ENCODE data around the gene TMEM33.

Gene TMEM33, protein sequence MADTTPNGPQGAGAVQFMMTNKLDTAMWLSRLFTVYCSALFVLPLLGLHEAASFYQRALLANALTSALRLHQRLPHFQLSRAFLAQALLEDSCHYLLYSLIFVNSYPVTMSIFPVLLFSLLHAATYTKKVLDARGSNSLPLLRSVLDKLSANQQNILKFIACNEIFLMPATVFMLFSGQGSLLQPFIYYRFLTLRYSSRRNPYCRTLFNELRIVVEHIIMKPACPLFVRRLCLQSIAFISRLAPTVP

DNA sequence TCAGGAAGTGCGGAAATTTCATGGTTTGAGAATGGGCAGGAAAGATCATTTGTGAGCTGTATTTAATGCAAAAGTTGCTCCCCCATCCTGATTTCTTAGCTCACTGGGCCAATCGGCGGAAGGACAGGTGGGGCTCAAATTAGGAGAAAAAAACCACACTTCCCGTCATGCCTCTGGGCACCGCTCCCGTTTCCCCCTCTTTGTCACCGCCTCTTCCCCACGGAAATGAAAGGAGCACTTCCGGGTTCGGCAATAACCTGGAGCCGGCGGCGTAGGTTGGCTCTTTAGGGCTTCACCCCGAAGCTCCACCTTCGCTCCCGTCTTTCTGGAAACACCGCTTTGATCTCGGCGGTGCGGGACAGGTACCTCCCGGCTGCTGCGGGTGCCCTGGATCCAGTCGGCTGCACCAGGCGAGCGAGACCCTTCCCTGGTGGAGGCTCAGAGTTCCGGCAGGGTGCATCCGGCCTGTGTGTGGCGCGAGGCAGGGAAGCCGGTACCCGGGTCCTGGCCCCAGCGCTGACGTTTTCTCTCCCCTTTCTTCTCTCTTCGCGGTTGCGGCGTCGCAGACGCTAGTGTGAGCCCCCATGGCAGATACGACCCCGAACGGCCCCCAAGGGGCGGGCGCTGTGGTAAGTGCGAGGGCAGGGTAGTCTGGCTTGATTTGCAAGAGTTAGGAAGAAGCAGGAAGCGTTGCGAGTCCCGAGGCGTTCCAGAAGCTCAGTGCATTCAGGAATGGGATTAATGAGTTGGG, at the start of gene TMEM33:
Gene TMEM33, plus strand, starts transcription at position 529 of the 751 bp plus-strand sequence. Its CDS starts 56 bp downstream, at position 585.
- H3K4me3 ChIP-seq (ENCODE audit: low read depth, low read length): peak within 1 kb of the TSS; percentile 93
- TF ChIP-seq CTCF (IDR thresholded peaks at IDR 0.05; ENCODE audit: insufficient read depth, low read length, missing control alignments): peak; percentile 28
- DNase-seq (ENCODE audit: low read depth, low spot score): peak; percentile 9
- POLR2A ChIA-PET: interaction anchor here (0.6 to 1.6 kb wide), 2 partner anchors 55 to 679 kb away, joined by 3 to 6 read pairs; partner anchors contain the start of genes SLC30A9 and UCHL1
- CTCF ChIA-PET: interaction anchor here (0.9 to 1.6 kb wide), 4 partner anchors 12 to 55 kb away, joined by 3 to 4 read pairs (median 4); partner anchors contain the start of gene SLC30A9

GRCh38 chr4:41885456-41885855, 49.8 kb upstream of the TMEM33 start:
- POLR2A ChIA-PET: no interaction called here
- no peak for TF ChIP-seq CTCF (IDR thresholded peaks at IDR 0.05; ENCODE audit: insufficient read depth, low read length, missing control alignments)
- DNase-seq (ENCODE audit: low read depth, low spot score): no peak
- CTCF ChIA-PET: interaction anchor here (0.9 to 10.8 kb wide), 5 partner anchors 9 to 605 kb away, joined by 3 to 147 read pairs (median 4); no protein-coding TSS in a partner anchor
- H3K4me3 ChIP-seq (ENCODE audit: low read depth, low read length): no peak overlapping the region

- no peak for TF ChIP-seq CTCF (IDR thresholded peaks at IDR 0.05; ENCODE audit: insufficient read depth, low read length, missing control alignments)
- POLR2A ChIA-PET: no interaction called here
- H3K4me3 ChIP-seq (ENCODE audit: low read depth, low read length): no peak overlapping the region
- CTCF ChIA-PET: interaction anchor here (0.6 to 10.8 kb wide), 14 partner anchors 11 to 629 kb away, joined by 3 to 147 read pairs (median 4); no protein-coding TSS in a partner anchor
- DNase-seq (ENCODE audit: low read depth, low spot score): no peak
Observed at GRCh38 chr4:41887277-41887676, 48.0 kb upstream of the TMEM33 start.

GRCh38 chr4:41887821-41888686, 47.2 kb upstream of the TMEM33 start:
- POLR2A ChIA-PET: no interaction called here

GRCh38 chr4:41888687-41889074, 46.5 kb upstream of the TMEM33 start:
- TF ChIP-seq CTCF (IDR thresholded peaks at IDR 0.05; ENCODE audit: insufficient read depth, low read length, missing control alignments): no peak
- ChIA-PET POLR2A (no interaction called here), CTCF (interaction anchor here (1.0 to 10.8 kb wide), 10 partner anchors 12 to 630 kb away, joined by 3 to 147 read pairs (median 8); no protein-coding TSS in a partner anchor)
- DNase-seq (ENCODE audit: low read depth, low spot score): no peak
- no peak overlapping the region for H3K4me3 ChIP-seq (ENCODE audit: low read depth, low read length)

More at GRCh38 chr4:41887821-41888686, 47.2 kb upstream of the TMEM33 start:
- peak; percentile 63 for TF ChIP-seq CTCF (IDR thresholded peaks at IDR 0.05; ENCODE audit: insufficient read depth, low read length, missing control alignments)
- H3K4me3 ChIP-seq (ENCODE audit: low read depth, low read length): no peak overlapping the region
- CTCF ChIA-PET: interaction anchor here (0.6 to 10.8 kb wide), 15 partner anchors 11 to 629 kb away, joined by 3 to 147 read pairs (median 5); no protein-coding TSS in a partner anchor
- DNase-seq (ENCODE audit: low read depth, low spot score): peak; percentile 4

Measured in AG04449 (cell line).